Measurements from ENCODE around the gene RUVBL1. TPM values are rescaled to one million over a fixed set of nuclear protein-coding genes. Genes with fewer than 3 reads are reported as not detected.

RUVBL1 gene
- polyA plus RNA-seq, 4 donors, result 7.6 to 40.4 (median 20.4) TPM

- no peak overlapping the region for H3K27ac ChIP-seq (ENCODE audit: low read depth in 1 of 3, low read length in 2 of 3)
- peaks cover 0 to 13% (median 0%) of the 10 kb centered on the region in 3 donors for H3K36me3 ChIP-seq (ENCODE audit: control insufficient read depth in 3 of 3, insufficient read depth in 2 of 3, low read depth in 1 of 3, low read length in 3 of 3)
- 77 to 95% (median 89%) methylated on average over 5 of the region's 5 CpGs for WGBS, 3 donors
Measured at GRCh38 chr3:128149650-128150049, 26.0 kb upstream of the RUVBL1 start.

GRCh38 chr3:128146201-128146600, 22.6 kb upstream of the RUVBL1 start:
- Histone ChIP-seq H3K27me3 (ENCODE audit: control insufficient read depth in 3 of 3, insufficient read depth in 3 of 3, low read length in 3 of 3) (no peaks in the 10 kb centered on the region), H3K9me3 (ENCODE audit: control insufficient read depth in 2 of 2, insufficient read depth in 1 of 2, low read depth in 1 of 2, low read length in 1 of 2) (no peaks in the 10 kb centered on the region), H3K36me3 (ENCODE audit: control insufficient read depth in 3 of 3, insufficient read depth in 2 of 3, low read depth in 1 of 3, low read length in 3 of 3) (peaks cover 0 to 19% (median 0%) of the 10 kb centered on the region in 3 donors), H3K4me3 (ENCODE audit: low read depth in 1 of 3, low read length in 3 of 3) (no peak overlapping the region), H3K4me1 (ENCODE audit: control insufficient read depth in 3 of 3, insufficient read depth in 2 of 3, low read depth in 1 of 3, low read length in 2 of 3) (no peaks in the 10 kb centered on the region), H3K27ac (ENCODE audit: low read depth in 1 of 3, low read length in 2 of 3) (no peak overlapping the region)
- WGBS, 3 donors, result 93 to 97% (median 96%) methylated on average over 14 of the region's 14 CpGs
- DNase-seq (no peak), FAIRE-seq (no peak)

More at GRCh38 chr3:128149650-128150049, 26.0 kb upstream of the RUVBL1 start:
- FAIRE-seq (no peak), DNase-seq (no peak)
- no peaks in the 10 kb centered on the region for H3K27me3 ChIP-seq (ENCODE audit: control insufficient read depth in 3 of 3, insufficient read depth in 3 of 3, low read length in 3 of 3)
- H3K9me3 ChIP-seq (ENCODE audit: control insufficient read depth in 2 of 2, insufficient read depth in 1 of 2, low read depth in 1 of 2, low read length in 1 of 2), result peaks cover 0 to 2% of the 10 kb centered on the region in 2 donors
- H3K4me1 ChIP-seq (ENCODE audit: control insufficient read depth in 3 of 3, insufficient read depth in 2 of 3, low read depth in 1 of 3, low read length in 2 of 3), result peaks cover 0 to 12% (median 5%) of the 10 kb centered on the region in 3 donors
- H3K4me3 ChIP-seq (ENCODE audit: low read depth in 1 of 3, low read length in 3 of 3), result no peak overlapping the region

- Histone ChIP-seq H3K4me3 (ENCODE audit: low read depth in 1 of 3, low read length in 3 of 3) (no peak overlapping the region), H3K9me3 (ENCODE audit: control insufficient read depth in 2 of 2, insufficient read depth in 1 of 2, low read depth in 1 of 2, low read length in 1 of 2) (no peaks in the 10 kb centered on the region), H3K36me3 (ENCODE audit: control insufficient read depth in 3 of 3, insufficient read depth in 2 of 3, low read depth in 1 of 3, low read length in 3 of 3) (peaks cover 0 to 19% (median 0%) of the 10 kb centered on the region in 3 donors), H3K27me3 (ENCODE audit: control insufficient read depth in 3 of 3, insufficient read depth in 3 of 3, low read length in 3 of 3) (no peaks in the 10 kb centered on the region), H3K27ac (ENCODE audit: low read depth in 1 of 3, low read length in 2 of 3) (no peak overlapping the region), H3K4me1 (ENCODE audit: control insufficient read depth in 3 of 3, insufficient read depth in 2 of 3, low read depth in 1 of 3, low read length in 2 of 3) (no peaks in the 10 kb centered on the region)
- DNase-seq (no peak), FAIRE-seq (no peak)
- 61 to 68% (median 63%) methylated on average over 6 of the region's 6 CpGs for WGBS, 3 donors
Measured at GRCh38 chr3:128145279-128145678, 21.7 kb upstream of the RUVBL1 start.

- H3K27ac ChIP-seq (ENCODE audit: low read depth in 1 of 3, low read length in 2 of 3), result no peak overlapping the region
- H3K36me3 ChIP-seq (ENCODE audit: control insufficient read depth in 3 of 3, insufficient read depth in 2 of 3, low read depth in 1 of 3, low read length in 3 of 3), result peaks cover 0 to 19% (median 0%) of the 10 kb centered on the region in 3 donors
- H3K4me3 ChIP-seq (ENCODE audit: low read depth in 1 of 3, low read length in 3 of 3), result no peak overlapping the region
- DNase-seq (no peak), FAIRE-seq (no peak)
- H3K9me3 ChIP-seq (ENCODE audit: control insufficient read depth in 2 of 2, insufficient read depth in 1 of 2, low read depth in 1 of 2, low read length in 1 of 2), result no peaks in the 10 kb centered on the region
- 72 to 79% (median 76%) methylated on average over 4 to 5 of the region's 5 CpGs for WGBS, 3 donors
- H3K4me1 ChIP-seq (ENCODE audit: control insufficient read depth in 3 of 3, insufficient read depth in 2 of 3, low read depth in 1 of 3, low read length in 2 of 3), result no peaks in the 10 kb centered on the region
- no peaks in the 10 kb centered on the region for H3K27me3 ChIP-seq (ENCODE audit: control insufficient read depth in 3 of 3, insufficient read depth in 3 of 3, low read length in 3 of 3)
Measured at GRCh38 chr3:128144512-128145187, 21.0 kb upstream of the RUVBL1 start.

GRCh38 chr3:128143496-128143895, 19.9 kb upstream of the RUVBL1 start:
- H3K36me3 ChIP-seq (ENCODE audit: control insufficient read depth in 3 of 3, insufficient read depth in 2 of 3, low read depth in 1 of 3, low read length in 3 of 3), result peaks cover 0 to 19% (median 0%) of the 10 kb centered on the region in 3 donors
- WGBS, 3 donors, result 83 to 90% (median 89%) methylated on average over 4 of the region's 4 CpGs
- no peak for DNase-seq
- no peak overlapping the region for H3K4me3 ChIP-seq (ENCODE audit: low read depth in 1 of 3, low read length in 3 of 3)
- H3K9me3 ChIP-seq (ENCODE audit: control insufficient read depth in 2 of 2, insufficient read depth in 1 of 2, low read depth in 1 of 2, low read length in 1 of 2), result no peaks in the 10 kb centered on the region
- H3K27ac ChIP-seq (ENCODE audit: low read depth in 1 of 3, low read length in 2 of 3), result no peak overlapping the region
- H3K4me1 ChIP-seq (ENCODE audit: control insufficient read depth in 3 of 3, insufficient read depth in 2 of 3, low read depth in 1 of 3, low read length in 2 of 3), result no peaks in the 10 kb centered on the region
- no peaks in the 10 kb centered on the region for H3K27me3 ChIP-seq (ENCODE audit: control insufficient read depth in 3 of 3, insufficient read depth in 3 of 3, low read length in 3 of 3)
- no peak for FAIRE-seq

GRCh38 chr3:128133273-128133883, 9.8 kb upstream of the RUVBL1 start:
- WGBS, 3 donors, result 70 to 79% (median 71%) methylated on average over 3 of the region's 3 CpGs
- no peaks in the 10 kb centered on the region for H3K27me3 ChIP-seq (ENCODE audit: control insufficient read depth in 3 of 3, insufficient read depth in 3 of 3, low read length in 3 of 3)
- no peak overlapping the region for H3K27ac ChIP-seq (ENCODE audit: low read depth in 1 of 3, low read length in 2 of 3)
- DNase-seq, result peak in 1 of 2 donors; percentile 16
- H3K4me3 ChIP-seq (ENCODE audit: low read depth in 1 of 3, low read length in 3 of 3), result no peak overlapping the region
- H3K36me3 ChIP-seq (ENCODE audit: control insufficient read depth in 3 of 3, insufficient read depth in 2 of 3, low read depth in 1 of 3, low read length in 3 of 3), result peaks cover 0 to 2% (median 0%) of the 10 kb centered on the region in 3 donors
- no peaks in the 10 kb centered on the region for H3K4me1 ChIP-seq (ENCODE audit: control insufficient read depth in 3 of 3, insufficient read depth in 2 of 3, low read depth in 1 of 3, low read length in 2 of 3)
- no peak for FAIRE-seq
- H3K9me3 ChIP-seq (ENCODE audit: control insufficient read depth in 2 of 2, insufficient read depth in 1 of 2, low read depth in 1 of 2, low read length in 1 of 2), result peaks cover 0 to 16% of the 10 kb centered on the region in 2 donors

- no peak overlapping the region for H3K4me3 ChIP-seq (ENCODE audit: low read depth in 1 of 3, low read length in 3 of 3)
- 78 to 85% (median 80%) methylated on average over 7 of the region's 7 CpGs for WGBS, 3 donors
- H3K27ac ChIP-seq (ENCODE audit: low read depth in 1 of 3, low read length in 2 of 3), result no peak overlapping the region
- H3K27me3 ChIP-seq (ENCODE audit: control insufficient read depth in 3 of 3, insufficient read depth in 3 of 3, low read length in 3 of 3), result no peaks in the 10 kb centered on the region
- H3K4me1 ChIP-seq (ENCODE audit: control insufficient read depth in 3 of 3, insufficient read depth in 2 of 3, low read depth in 1 of 3, low read length in 2 of 3), result no peaks in the 10 kb centered on the region
- peaks cover 0 to 16% of the 10 kb centered on the region in 2 donors for H3K9me3 ChIP-seq (ENCODE audit: control insufficient read depth in 2 of 2, insufficient read depth in 1 of 2, low read depth in 1 of 2, low read length in 1 of 2)
- DNase-seq (peak in 1 of 2 donors; percentile 6), FAIRE-seq (no peak)
- H3K36me3 ChIP-seq (ENCODE audit: control insufficient read depth in 3 of 3, insufficient read depth in 2 of 3, low read depth in 1 of 3, low read length in 3 of 3), result peaks cover 0 to 2% (median 0%) of the 10 kb centered on the region in 3 donors
Measured at GRCh38 chr3:128131897-128132646, 8.5 kb upstream of the RUVBL1 start.

GRCh38 chr3:128128251-128128650, 4.6 kb upstream of the RUVBL1 start:
- no peak for FAIRE-seq
- no peak overlapping the region for H3K4me3 ChIP-seq (ENCODE audit: low read depth in 1 of 3, low read length in 3 of 3)
- peaks cover 0 to 12% of the 10 kb centered on the region in 2 donors for H3K9me3 ChIP-seq (ENCODE audit: control insufficient read depth in 2 of 2, insufficient read depth in 1 of 2, low read depth in 1 of 2, low read length in 1 of 2)
- peaks cover 0 to 3% (median 0%) of the 10 kb centered on the region in 3 donors for H3K4me1 ChIP-seq (ENCODE audit: control insufficient read depth in 3 of 3, insufficient read depth in 2 of 3, low read depth in 1 of 3, low read length in 2 of 3)
- H3K27ac ChIP-seq (ENCODE audit: low read depth in 1 of 3, low read length in 2 of 3), result no peak overlapping the region
- no peaks in the 10 kb centered on the region for H3K27me3 ChIP-seq (ENCODE audit: control insufficient read depth in 3 of 3, insufficient read depth in 3 of 3, low read length in 3 of 3)
- no peak for DNase-seq
- WGBS, 3 donors, result 43 to 56% (median 54%) methylated on average over 1 of the region's 1 CpG
- H3K36me3 ChIP-seq (ENCODE audit: control insufficient read depth in 3 of 3, insufficient read depth in 2 of 3, low read depth in 1 of 3, low read length in 3 of 3), result peaks cover 0 to 2% (median 0%) of the 10 kb centered on the region in 3 donors

Measured in small intestine (tissue), 7 donors.